Tibial artery (tissue), 4 donors: ENCODE data around the gene CYP4F22.

Source experiments
- DNase-seq, 2 donors: peaks; one replicate each; pipeline ENCODE4 v3.0.0-alpha.2; 2019
- H3K27ac ChIP-seq, 2 donors: fragments of 200-600 bp; sonication (generic) in 1 of 2; 1 replicate in 1 of 2; 2 replicates in 1 of 2; pipeline ENCODE4 v1.5.1; 2018 to 2019; ENCODE audit warnings: mild to moderate bottlenecking in 1 of 2
- H3K27me3 ChIP-seq, 2 donors: fragments of 200-600 bp; sonication (generic) in 1 of 2; one replicate each; pipeline versions ENCODE4 v1.5.1 to v1.6.0; 2016 to 2019
- H3K36me3 ChIP-seq, 3 donors: fragments of 200-600 bp; sonication (generic) in 2 of 3; one replicate each; pipeline ENCODE4 v1.5.1; 2016 to 2019; ENCODE audit warnings: mild to moderate bottlenecking in 2 of 3
- H3K4me1 ChIP-seq, 4 donors: fragments of 200-600 bp; sonication (generic) in 2 of 4; 1 replicate in 3 of 4; 2 replicates in 1 of 4; pipeline ENCODE4 v1.5.1; 2016 to 2019
- H3K4me3 ChIP-seq, 2 donors: fragments of 200-600 bp; sonication (generic) in 1 of 2; 1 replicate in 1 of 2; 2 replicates in 1 of 2; pipeline ENCODE4 v1.5.1; 2018 to 2019; ENCODE audit warnings: mild to moderate bottlenecking in 2 of 2
- H3K9me3 ChIP-seq, 3 donors: fragments of 200-600 bp; sonication (generic) in 1 of 3; one replicate each; pipeline ENCODE4 v1.5.1; 2016 to 2019
- intact Hi-C: fragments of 100-400 bp; cut with DNase I; formaldehyde crosslinking; loops from one replicate; pipeline ENCODE4 v1.15.0; 2023; ENCODE audit warnings: low total_unique reads
- TF ChIP-seq, protein P1 (sequence below), 2 experiments: fragments of 200-600 bp in 1 of 2; fragments of 450-650 bp in 1 of 2; IDR thresholded peaks; one replicate each; pipeline ENCODE4 v1.5.1; 2017 to 2019; ENCODE audit warnings: antibody characterized with exemption in 2 of 2, mild to moderate bottlenecking in 1 of 2, moderate library complexity in 1 of 2

Gene CYP4F22

DNA sequence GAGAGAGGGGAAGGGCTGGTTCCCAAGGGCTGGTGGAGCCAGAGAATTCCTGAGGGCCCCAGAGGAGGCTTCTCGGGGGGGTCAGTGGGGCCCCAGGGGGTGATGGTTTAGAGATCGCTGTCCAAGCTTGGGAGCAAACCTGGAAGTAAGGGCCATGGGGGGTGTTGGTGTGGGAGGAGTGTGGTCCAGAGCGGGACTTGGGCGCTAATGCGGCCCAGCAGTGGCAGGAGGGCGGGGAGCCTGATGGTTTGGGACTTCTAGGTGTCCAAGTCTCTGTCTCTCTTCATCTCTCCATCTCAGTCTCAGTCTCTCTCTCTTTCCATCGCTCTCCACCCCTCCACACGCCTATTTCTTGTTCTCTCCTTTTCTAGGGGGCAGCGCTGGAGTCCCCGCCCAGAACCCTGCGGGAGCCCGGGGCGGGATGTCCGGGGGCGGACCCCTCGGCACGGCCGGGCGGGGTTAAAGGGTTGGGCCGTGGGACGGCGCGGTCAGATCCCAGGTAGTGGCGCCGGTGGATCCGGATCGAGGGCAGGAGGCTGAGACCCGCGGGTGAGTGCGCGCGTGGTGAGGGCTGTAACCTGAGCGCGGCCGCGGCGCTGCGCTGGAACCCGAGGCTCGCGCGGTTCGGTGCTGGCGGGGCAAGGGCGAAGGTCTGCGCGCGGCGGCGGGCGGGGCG lies at the start of gene CYP4F22:
CYP4F22 (plus strand) TSS at position 491 of the 676 bp plus-strand sequence. CDS start 16,812 bp downstream, outside the sequence.
- TF ChIP-seq, protein P1, sequence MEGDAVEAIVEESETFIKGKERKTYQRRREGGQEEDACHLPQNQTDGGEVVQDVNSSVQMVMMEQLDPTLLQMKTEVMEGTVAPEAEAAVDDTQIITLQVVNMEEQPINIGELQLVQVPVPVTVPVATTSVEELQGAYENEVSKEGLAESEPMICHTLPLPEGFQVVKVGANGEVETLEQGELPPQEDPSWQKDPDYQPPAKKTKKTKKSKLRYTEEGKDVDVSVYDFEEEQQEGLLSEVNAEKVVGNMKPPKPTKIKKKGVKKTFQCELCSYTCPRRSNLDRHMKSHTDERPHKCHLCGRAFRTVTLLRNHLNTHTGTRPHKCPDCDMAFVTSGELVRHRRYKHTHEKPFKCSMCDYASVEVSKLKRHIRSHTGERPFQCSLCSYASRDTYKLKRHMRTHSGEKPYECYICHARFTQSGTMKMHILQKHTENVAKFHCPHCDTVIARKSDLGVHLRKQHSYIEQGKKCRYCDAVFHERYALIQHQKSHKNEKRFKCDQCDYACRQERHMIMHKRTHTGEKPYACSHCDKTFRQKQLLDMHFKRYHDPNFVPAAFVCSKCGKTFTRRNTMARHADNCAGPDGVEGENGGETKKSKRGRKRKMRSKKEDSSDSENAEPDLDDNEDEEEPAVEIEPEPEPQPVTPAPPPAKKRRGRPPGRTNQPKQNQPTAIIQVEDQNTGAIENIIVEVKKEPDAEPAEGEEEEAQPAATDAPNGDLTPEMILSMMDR (IDR thresholded peaks at IDR 0.05): no peak
- peaks cover 0 to 78% of the 10 kb centered on the region in 2 donors for H3K27me3 ChIP-seq
- no peaks in the 10 kb centered on the region for H3K36me3 ChIP-seq
- H3K4me3 ChIP-seq: peak within 1 kb of the TSS in 1 of 2 donors; percentile 28
- no peak within 1 kb of the TSS for H3K27ac ChIP-seq
- peaks cover 0 to 12% (median 6%) of the 10 kb centered on the region in 4 donors for H3K4me1 ChIP-seq
- no peak for DNase-seq
- intact Hi-C loops: no loop called here
- H3K9me3 ChIP-seq: no peaks in the 10 kb centered on the region

DNA sequence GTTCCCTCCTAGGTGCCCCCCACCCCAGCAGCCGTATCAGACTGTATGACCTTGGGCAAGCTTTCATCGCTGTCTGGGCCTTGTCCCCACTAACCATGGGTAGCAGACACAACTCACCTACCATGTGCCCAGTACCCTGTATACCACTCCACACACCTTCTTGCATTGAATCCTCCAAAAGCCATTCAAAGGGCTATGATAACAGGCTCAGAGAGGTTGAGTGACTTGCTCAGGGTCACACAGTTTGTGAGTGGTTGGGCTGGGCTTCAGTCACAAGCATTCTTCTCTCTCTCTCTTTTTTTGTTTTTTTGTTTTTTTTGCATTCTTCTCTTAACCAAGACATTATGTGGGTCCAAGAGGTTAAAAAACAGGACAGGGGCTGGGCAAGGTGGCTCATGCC lies 46.6 kb upstream of the CYP4F22 start:
- no peak for DNase-seq
- TF ChIP-seq, protein P1 (IDR thresholded peaks at IDR 0.05): no peak
- Histone ChIP-seq H3K36me3 (no peaks in the 10 kb centered on the region), H3K4me3 (no peak overlapping the region), H3K27ac (no peak overlapping the region), H3K27me3 (peaks cover 0 to 52% of the 10 kb centered on the region in 2 donors), H3K4me1 (peaks cover 0 to 17% (median 13%) of the 10 kb centered on the region in 4 donors), H3K9me3 (no peaks in the 10 kb centered on the region)
- intact Hi-C loops: no loop called here

DNA sequence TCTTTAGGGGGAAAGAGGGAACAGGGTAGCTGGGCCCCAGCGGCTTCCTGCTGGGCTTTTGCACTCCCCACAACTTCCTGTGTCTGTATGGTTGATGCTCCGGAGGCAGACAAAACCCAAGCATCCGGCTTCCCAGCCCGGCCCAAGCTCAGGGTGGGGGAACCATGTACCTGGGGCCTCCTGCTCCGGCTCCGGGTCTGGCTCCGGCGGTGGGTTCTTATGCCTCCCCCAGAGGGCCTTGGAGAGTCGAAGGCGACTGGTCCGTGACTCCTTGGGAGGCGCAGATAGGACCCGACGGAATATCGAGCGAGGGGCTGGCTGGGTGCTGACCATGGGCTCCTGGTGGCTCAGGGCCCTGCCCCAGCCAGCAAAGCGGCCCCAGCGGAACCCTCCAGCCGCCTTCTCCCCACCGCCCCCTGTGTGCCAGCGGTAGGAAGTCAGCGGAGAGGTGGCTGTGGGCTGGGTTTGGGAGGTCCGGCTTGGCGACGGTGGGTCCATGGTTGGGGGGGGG lies 44.4 kb upstream of the CYP4F22 start:
- H3K27me3 ChIP-seq: peaks cover 0 to 52% of the 10 kb centered on the region in 2 donors
- H3K4me3 ChIP-seq: peak overlapping the region; percentile 19 to 39
- no peak overlapping the region for H3K27ac ChIP-seq
- H3K4me1 ChIP-seq: no peaks in the 10 kb centered on the region
- no peak for DNase-seq
- intact Hi-C loops: no loop called here
- TF ChIP-seq, protein P1 (IDR thresholded peaks at IDR 0.05): no peak
- no peaks in the 10 kb centered on the region for H3K36me3 ChIP-seq
- H3K9me3 ChIP-seq: no peaks in the 10 kb centered on the region

DNA sequence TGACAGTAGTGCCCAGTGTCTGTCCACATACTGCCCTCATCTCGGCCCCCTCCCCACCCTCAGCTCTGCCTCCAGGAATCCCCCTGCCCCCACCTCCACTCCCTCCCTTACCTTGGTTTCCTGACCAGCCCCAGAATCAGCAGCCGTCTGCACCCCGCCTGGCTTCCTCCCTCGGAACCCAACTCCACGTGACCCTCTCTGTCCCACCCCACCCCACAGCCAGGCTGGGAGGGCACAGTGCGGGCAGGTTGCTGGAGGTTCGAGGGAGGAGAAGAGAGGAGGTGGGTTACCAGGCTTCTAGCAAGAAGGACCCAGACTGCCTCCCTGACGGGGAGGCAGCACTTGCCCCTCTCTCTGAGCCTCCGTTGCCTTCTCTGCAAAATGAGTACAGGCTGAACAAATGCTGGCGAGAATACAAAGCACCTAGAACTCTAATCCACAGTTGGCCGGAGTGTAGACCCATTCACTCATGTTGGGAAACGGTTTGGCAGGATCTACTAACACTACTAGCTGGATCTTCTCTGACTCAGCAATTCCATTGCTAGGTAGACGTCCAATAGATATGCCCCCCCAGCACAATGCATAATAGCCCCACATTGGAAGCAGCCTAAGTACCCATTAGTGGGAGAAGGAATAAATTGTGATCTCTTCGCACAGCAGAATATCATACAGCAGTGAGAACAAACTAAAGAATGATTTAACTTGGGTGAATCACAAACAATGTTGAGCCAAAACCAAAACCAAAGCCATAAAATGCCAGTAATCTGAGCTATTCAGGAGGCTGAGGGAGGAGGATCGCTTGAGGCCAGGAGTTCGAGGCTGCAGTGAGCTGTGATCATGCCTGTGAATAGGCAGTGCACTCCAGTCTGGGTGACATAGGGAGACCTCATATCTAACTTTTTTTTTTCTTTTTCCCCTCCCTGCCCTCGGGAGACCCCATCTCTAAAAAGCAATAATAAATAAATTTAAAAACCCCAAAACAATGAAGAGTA lies 43.6 kb upstream of the CYP4F22 start, which contains the start of gene RASAL3:
RASAL3 (minus strand) TSS at position 151 of the 992 bp plus-strand sequence. CDS start 186 bp downstream, outside the sequence.
- no peak for DNase-seq
- peaks cover 0 to 60% of the 10 kb centered on the region in 2 donors for H3K27me3 ChIP-seq
- no peaks in the 10 kb centered on the region for H3K36me3 ChIP-seq
- H3K27ac ChIP-seq: no peak within 1 kb of the TSS
- TF ChIP-seq, protein P1 (IDR thresholded peaks at IDR 0.05): no peak
- peak within 1 kb of the TSS; percentile 19 to 39 for H3K4me3 ChIP-seq
- no peaks in the 10 kb centered on the region for H3K9me3 ChIP-seq
- peaks cover 0 to 7% (median 4%) of the 10 kb centered on the region in 4 donors for H3K4me1 ChIP-seq
- intact Hi-C loops: no loop called here
